Gastrocnemius medialis (tissue), 4 donors: ENCODE results near the gene LRATD1.

Experiments
- POLR2A ChIP-seq, 2 donors: fragments of 450-650 bp; IDR thresholded peaks; one replicate each; pipeline ENCODE4 v1.6.1; 2017; ENCODE audit warnings: antibody characterized with exemption in 2 of 2, mild to moderate bottlenecking in 2 of 2, moderate library complexity in 2 of 2
- TF ChIP-seq, protein P1 (sequence below), 5 experiments: fragments of 450-650 bp in 3 of 5; fragments of 200-600 bp in 2 of 5; sonication (generic) in 2 of 5; IDR thresholded peaks in 4 of 5; conservative IDR thresholded peaks in 1 of 5; 1 replicate in 4 of 5; 2 replicates in 1 of 5; pipeline ENCODE4 v1.5.1; 2016 to 2019; ENCODE audit warnings: antibody characterized with exemption in 5 of 5, mild to moderate bottlenecking in 3 of 5, moderate library complexity in 3 of 5

DNA sequence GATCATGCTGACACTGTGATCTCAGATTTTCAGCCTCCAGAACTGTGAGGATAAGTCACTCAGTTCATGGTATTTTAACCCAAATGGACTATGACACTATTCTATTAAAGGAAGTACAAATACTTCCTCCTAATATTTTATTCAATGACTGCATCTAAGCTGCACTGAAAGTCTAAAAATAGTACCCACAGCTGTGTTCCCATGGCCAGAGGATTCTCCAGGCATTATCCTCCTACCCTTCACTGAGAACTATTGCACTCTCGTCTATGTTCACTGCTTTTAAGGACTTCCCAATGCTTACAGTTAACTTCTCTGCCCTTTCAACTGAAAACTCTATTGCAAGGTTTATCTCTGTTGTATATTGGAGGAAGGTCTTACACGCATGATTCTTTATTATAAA, 15.2 kb downstream of the LRATD1 start:
- TF ChIP-seq, protein P1, sequence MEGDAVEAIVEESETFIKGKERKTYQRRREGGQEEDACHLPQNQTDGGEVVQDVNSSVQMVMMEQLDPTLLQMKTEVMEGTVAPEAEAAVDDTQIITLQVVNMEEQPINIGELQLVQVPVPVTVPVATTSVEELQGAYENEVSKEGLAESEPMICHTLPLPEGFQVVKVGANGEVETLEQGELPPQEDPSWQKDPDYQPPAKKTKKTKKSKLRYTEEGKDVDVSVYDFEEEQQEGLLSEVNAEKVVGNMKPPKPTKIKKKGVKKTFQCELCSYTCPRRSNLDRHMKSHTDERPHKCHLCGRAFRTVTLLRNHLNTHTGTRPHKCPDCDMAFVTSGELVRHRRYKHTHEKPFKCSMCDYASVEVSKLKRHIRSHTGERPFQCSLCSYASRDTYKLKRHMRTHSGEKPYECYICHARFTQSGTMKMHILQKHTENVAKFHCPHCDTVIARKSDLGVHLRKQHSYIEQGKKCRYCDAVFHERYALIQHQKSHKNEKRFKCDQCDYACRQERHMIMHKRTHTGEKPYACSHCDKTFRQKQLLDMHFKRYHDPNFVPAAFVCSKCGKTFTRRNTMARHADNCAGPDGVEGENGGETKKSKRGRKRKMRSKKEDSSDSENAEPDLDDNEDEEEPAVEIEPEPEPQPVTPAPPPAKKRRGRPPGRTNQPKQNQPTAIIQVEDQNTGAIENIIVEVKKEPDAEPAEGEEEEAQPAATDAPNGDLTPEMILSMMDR (IDR thresholded peaks at IDR 0.05 in 4 of 5, conservative IDR thresholded peaks at IDR 0.05 in 1 of 5): no peak
- TF ChIP-seq POLR2A (IDR thresholded peaks at IDR 0.05): no peak
